Esophagus mucosa (tissue), 1 donor: ENCODE data around the gene CPA2. TPM values are rescaled to one million over a fixed set of nuclear protein-coding genes. Genes with fewer than 3 reads are reported as not detected.
A peak's percentile ranks its signal among the peaks of the same experiment; 100 is the strongest.

Experiments used
- ATAC-seq: fragments of 200-7000 bp; cut with Tn5 transposase; one replicate; pipeline ENCODE4 v1.9.1; 2020
- total RNA-seq: library from RNA; stranded (reverse); gene quantifications from one replicate; pipeline ENCODE4 v1.2.4, GENCODE V29; 2023
- donor health status: DM: yes; HTN: yes; CAD: no.

The CPA2 gene
- total RNA-seq, 1 donor from 2014 or later, result not detected

DNA sequence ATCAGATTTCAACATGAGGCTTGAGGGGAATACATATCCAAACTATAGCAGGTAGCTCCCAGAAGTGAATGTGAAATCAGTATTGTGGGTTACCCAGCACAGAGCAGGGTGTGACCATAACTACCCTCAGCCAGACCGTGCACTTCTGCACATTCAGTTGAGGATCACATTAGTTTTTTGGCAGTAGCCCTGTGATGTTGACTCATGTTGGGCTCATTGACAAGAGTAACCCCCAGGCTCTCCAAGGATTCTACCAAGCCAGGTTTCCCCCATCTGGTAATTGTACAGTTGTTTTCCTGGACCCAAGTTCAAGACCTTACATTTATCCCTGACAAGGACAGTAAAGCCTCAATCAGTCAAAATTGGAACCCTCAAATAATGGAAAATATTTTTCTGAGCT is 14.6 kb downstream of the CPA2 start:
- ATAC-seq, result peak; percentile 88

GRCh38 chr7:130286881-130287280 is 20.2 kb downstream of the CPA2 start:
- ATAC-seq, result peak; percentile 27

DNA sequence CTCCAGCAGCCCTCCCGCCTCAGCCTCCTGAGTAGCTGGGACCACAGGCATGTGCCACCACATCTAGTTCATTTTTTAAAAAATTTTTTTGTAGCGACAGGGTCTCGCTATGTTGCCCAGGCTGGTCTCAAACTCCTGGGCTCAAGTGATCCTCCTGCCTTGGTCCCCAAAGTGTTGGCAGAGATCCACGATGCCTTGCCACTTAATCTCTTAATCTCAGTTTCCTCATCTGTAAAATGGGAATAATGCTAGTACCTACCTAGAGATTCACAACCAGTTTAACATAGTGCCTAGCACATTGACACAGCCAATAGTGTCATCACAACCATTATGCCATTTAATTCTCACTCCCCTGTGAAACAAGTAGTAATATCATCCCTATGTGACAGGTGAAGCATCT is 21.5 kb downstream of the CPA2 start:
- ATAC-seq, result no peak

DNA sequence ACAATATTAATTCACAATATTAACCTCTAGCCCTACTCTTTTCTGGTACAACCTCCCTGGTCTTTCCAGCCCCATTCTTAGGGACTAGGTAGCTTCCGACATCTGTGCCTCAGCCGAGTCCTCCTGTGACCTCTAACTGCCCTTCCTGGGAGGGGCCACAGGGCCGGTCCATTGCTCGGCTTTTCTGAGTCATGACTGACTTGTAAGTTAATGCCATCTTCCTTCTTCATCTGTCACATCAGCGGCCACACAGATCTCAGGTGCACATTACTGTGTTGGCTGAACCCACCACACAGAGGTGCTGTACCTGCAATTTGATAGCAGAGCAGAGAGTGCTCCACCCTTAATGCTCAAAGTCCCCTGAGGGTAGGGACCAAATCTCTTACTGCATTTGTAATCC is 22.2 kb downstream of the CPA2 start:
- ATAC-seq, result peak; percentile 64

GRCh38 chr7:130289478-130289877 is 22.8 kb downstream of the CPA2 start:
- ATAC-seq, result no peak

- ATAC-seq, result peak; percentile 72
Observed at GRCh38 chr7:130290745-130291144, 24.1 kb downstream of the CPA2 start.

- peak; percentile 78 for ATAC-seq
Observed at GRCh38 chr7:130292682-130293257, 26.1 kb downstream of the CPA2 start, which contains the start of gene CPA4. CPA4 (plus strand) TSS chr7:130293161; CDS start chr7:130293181, 20 bp downstream.

GRCh38 chr7:130293521-130293920 is 26.9 kb downstream of the CPA2 start:
- peak; percentile 69 for ATAC-seq

- ATAC-seq, result peak; percentile 80
Observed at GRCh38 chr7:130294314-130294713, 27.7 kb downstream of the CPA2 start.

- ATAC-seq, result no peak
Observed at GRCh38 chr7:130296221-130296951, 29.7 kb downstream of the CPA2 start.

- no peak for ATAC-seq
Observed at GRCh38 chr7:130297628-130298543, 31.2 kb downstream of the CPA2 start.

GRCh38 chr7:130298544-130299326 is 32.1 kb downstream of the CPA2 start:
- peak; percentile 88 for ATAC-seq

DNA sequence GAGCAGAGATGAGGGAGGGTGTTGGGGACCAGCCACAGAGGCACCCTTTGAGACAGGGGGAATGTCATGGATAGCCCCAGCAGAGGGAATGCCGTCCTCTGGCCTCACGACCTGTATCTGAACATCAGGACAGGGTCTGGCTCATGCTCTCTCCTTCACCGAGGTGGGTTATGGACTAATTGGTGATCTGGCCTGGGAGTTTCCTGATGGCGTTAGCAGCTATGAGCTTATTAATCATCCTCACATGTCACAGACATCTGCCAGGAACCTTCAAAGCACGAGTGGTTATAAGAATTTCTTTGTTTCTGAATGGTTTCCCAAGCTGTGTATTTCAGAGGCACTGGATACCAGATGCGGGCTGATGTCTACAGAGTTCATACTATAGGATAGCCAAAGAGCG is 33.2 kb downstream of the CPA2 start:
- ATAC-seq, result peak; percentile 11

GRCh38 chr7:130301501-130302020 is 34.9 kb downstream of the CPA2 start:
- no peak for ATAC-seq

GRCh38 chr7:130302649-130303048 is 36.0 kb downstream of the CPA2 start:
- ATAC-seq, result no peak

DNA sequence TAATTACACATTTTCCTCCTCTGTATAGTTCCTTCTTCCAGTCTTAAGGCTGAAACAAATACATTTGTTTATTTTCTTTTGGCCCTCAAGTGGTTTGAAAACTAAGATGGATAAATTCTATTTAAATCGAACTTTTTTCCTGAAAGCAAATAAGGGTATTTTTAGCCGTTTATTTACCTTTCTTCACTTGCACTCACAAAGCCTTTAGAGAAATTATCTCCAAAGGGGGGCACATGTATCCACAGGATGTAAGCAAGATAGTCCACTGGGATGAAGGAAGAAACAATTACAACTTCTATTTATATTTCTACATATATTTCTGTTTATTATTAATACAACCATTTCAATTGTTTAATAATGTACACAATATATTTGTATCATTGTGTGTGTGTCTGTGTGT is 36.5 kb downstream of the CPA2 start:
- ATAC-seq, result no peak

GRCh38 chr7:130303551-130303950 is 36.9 kb downstream of the CPA2 start:
- ATAC-seq, result no peak

- ATAC-seq, result no peak
Observed at GRCh38 chr7:130303982-130304381, 37.3 kb downstream of the CPA2 start.

DNA sequence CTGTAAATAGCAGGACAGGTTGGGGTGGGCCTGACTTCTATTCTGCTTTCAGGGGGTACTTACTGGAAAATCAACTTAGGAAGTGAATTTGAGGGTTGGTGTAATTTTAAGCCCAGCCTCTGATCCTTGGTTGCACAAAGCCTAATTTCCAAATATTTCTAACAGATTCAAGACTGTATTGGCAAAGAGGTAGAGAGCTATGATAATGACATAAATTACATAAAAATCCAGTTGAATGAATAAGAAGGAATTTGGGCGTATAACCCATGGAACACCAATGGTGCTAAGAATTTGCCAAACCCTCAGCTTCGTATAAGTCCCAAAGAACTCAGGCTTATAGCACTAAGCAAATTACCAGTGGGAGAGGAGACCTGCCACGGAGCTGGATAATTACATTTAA is 38.2 kb downstream of the CPA2 start:
- ATAC-seq, result no peak

GRCh38 chr7:130305433-130306042 is 38.9 kb downstream of the CPA2 start:
- no peak for ATAC-seq

DNA sequence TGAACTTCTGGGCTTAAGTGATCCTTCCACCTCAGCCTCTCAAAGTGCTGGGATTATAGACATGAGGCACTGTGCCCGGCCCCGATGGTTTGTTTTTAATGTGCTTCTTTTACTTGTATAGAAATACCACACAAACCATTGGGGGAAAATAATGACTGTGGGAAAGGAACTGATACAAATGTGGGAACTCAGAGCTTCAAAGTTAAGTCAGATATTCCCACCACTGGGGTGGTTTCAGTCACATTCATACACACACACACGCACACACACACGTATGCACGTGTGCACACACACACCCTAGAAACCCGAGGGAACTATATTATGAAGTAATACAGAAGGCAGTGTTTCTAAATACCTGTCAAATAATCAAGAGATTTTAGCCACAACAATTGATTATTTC is 43.3 kb downstream of the CPA2 start:
- no peak for ATAC-seq

DNA sequence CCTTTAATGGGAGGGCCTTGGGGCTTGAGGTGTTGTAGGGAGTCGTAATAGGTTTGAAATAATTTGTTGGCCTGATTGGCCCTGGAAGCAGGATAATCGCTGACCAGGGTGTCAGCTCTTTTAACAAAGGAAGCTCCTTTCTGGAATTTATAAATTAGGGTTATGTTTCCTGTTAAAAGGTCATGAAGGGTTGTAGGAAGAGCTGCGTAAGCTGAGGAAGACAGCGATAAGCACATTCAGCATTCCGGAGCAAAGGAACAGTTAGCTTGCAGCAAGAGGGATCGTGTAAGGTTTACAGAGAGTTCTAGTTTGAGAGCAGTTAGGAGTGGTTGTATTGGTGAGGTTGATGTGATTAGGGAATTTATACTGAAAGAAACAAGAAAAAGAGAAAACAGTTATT is 47.6 kb downstream of the CPA2 start:
- no peak for ATAC-seq
